Sigmoid colon (tissue), 4 donors: ENCODE measurements around the gene TAOK2.

Source experiments
- CTCF ChIP-seq, 4 experiments: fragments of 450-650 bp in 3 of 4; fragments of 200-600 bp in 1 of 4; IDR thresholded peaks; one replicate each; pipeline ENCODE4 v1.5.1; 2016 to 2019; ENCODE audit warnings: antibody characterized with exemption in 4 of 4, mild to moderate bottlenecking in 3 of 4, moderate library complexity in 2 of 4
- EP300 ChIP-seq, 4 donors: sonication (generic); formaldehyde crosslinking; IDR thresholded peaks; one replicate each; pipeline ENCODE4 v1.6.1; 2017; ENCODE audit warnings: antibody characterized with exemption in 4 of 4
- POLR2AphosphoS5 ChIP-seq, 4 donors: sonication (generic); formaldehyde crosslinking; IDR thresholded peaks; one replicate each; pipeline ENCODE4 v1.6.1; 2017; ENCODE audit warnings: antibody characterized with exemption in 4 of 4

GRCh38 chr16:29993191-29993902 lies 19.7 kb downstream of the TAOK2 start:
- TF ChIP-seq EP300 (IDR thresholded peaks at IDR 0.05) (no peak), CTCF (IDR thresholded peaks at IDR 0.05) (no peak), POLR2AphosphoS5 (IDR thresholded peaks at IDR 0.05) (no peak)
